GM12864 (cell line): ENCODE measurements around the gene PELI1.

Experiments
- DNase-seq: peaks from one replicate; pipeline ENCODE4 v3.0.0-alpha.2; 2011; ENCODE audit warnings: low read depth
- H3K4me3 ChIP-seq: 2 replicates; pipeline ENCODE4 v1.5.1; 2011; ENCODE audit warnings: mild to moderate bottlenecking, low read depth, low read length, control low read depth
- TF ChIP-seq, protein P1 (sequence below): IDR thresholded peaks from 2 replicates; pipeline ENCODE4 v1.5.1; 2011; ENCODE audit warnings: low read depth, mild to moderate bottlenecking, moderate library complexity, low read length, control low read depth, inconsistent platforms; ENCODE audit errors: missing control alignments

Gene PELI1

DNA sequence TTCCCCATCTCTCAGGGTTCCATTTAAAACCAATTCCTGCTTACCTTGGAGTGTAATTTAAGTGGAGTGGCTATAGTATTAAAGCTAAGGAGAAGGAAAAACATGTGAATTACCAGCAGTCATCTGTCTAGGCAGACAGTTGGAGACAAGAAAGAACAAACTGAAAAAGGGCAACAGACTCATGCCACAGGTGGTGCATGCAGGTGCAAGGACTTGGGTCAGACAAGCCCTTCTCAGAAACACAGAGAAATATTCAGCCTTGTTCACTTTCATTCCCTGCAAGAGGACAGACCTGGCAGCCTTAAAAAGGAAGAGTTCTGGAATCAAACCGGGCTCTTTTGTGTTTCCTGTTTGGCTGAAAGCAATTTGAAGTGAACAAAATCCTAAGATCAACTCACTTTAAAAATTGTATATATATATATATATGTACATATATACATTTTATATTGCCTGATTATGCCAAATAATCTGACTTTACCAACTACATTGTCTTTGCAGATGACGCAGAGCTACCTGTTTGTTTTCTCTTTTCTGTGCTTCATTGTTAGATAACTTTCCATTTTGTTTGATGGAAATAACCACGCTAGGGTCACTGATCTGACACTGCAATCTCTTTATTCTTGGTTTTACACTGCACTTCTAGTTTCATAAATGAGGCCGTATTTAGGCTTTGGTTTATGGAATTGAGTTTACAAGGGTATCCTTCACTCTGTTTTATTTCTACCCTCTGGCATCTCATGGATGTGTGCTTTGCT, 89.9 kb downstream of the PELI1 start:
- TF ChIP-seq, protein P1, sequence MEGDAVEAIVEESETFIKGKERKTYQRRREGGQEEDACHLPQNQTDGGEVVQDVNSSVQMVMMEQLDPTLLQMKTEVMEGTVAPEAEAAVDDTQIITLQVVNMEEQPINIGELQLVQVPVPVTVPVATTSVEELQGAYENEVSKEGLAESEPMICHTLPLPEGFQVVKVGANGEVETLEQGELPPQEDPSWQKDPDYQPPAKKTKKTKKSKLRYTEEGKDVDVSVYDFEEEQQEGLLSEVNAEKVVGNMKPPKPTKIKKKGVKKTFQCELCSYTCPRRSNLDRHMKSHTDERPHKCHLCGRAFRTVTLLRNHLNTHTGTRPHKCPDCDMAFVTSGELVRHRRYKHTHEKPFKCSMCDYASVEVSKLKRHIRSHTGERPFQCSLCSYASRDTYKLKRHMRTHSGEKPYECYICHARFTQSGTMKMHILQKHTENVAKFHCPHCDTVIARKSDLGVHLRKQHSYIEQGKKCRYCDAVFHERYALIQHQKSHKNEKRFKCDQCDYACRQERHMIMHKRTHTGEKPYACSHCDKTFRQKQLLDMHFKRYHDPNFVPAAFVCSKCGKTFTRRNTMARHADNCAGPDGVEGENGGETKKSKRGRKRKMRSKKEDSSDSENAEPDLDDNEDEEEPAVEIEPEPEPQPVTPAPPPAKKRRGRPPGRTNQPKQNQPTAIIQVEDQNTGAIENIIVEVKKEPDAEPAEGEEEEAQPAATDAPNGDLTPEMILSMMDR: no peak
- H3K4me3 ChIP-seq: no peak overlapping the region
- DNase-seq: peak; percentile 41

DNA sequence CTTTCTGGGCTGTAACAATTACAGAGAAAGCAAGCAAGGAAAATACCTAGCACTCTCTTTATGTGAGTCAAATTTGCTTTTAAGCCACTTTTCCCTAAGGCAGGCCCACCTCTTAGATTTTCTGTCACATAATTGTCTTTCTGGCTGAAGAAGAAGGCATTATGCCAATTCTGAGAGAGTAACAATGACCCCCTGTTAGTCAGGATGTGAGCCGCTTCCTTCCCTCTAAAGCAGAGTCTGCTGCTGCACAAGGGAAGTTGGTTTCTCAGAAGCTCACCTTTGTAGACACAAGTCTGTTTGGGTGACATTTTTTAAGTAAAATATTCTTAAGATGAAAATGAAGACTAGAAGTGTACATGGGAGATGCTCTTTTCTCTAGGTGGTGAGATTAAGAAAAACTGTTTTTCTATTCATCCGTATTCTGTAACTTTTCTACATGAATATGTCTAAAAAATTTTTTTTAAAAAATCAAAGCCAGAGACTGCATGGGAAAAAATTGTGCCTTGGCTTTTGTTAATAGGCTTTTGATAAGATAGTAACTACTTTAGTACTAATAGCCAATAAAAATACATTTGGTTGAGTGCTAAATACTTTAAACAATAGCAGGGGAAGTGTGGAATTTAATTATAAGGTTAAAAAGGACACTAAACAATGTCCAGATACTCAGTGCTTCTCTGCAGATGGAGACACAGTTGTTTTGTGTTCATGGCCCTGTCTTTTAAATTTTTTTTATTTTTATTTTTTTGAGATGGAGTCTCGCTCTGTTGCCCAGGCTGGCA, 91.6 kb downstream of the PELI1 start:
- TF ChIP-seq, protein P1: no peak
- H3K4me3 ChIP-seq: no peak overlapping the region
- no peak for DNase-seq

DNA sequence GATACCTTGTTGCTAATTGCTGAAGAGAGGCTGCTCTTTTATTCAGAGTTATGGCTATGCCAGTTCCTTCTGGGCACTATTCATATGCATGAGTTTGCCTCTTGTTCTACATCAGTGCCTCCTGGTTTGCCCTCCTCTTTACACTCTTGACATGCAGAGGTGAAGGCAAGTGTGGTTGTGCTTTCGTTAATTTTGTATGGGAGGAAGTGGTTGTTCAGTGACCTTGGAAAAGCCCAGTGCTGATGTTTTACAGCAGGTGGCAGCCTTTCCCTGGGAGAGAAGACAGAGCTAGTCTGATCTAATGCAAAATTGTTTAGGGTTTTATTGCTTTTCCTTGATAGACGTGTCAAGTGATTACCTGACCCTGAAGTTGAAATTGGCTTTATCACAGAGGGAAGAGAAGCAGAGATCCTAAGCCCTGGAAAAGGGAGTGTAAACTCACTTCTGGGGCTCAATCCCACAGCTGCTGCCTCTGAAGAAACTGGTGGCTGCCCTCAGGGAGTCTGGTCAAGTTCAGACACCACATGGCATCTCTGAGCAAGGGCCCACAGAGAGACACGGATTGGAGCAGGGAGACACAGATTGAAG, 94.5 kb downstream of the PELI1 start:
- TF ChIP-seq, protein P1: peak; percentile 89

DNA sequence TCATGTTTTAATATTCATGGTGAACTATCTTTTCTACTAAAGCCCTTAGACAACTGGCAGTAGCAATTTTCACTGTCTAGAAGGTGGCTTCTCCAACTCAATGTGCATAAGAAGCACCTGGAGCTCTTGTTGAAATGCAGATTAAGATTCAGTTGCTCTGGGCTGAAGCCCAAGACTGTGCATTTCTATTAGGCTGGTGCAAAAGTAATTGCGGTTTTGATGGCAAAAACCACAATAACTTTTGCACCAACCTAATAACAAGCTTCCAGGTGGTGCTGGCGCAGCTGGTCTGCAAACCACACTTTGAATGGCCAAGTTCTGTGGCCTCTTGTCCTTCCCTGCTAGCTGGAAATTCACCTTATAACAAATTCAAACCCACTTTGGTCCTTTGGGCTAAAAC, 98.3 kb downstream of the PELI1 start:
- no peak for DNase-seq
- TF ChIP-seq, protein P1: no peak
- no peak overlapping the region for H3K4me3 ChIP-seq

More for the DNA sequence above, 94.5 kb downstream of the PELI1 start:
- no peak overlapping the region for H3K4me3 ChIP-seq
- peak; percentile 75 for DNase-seq
